K562 (cell line): ENCODE measurements around the gene COL7A1. TPM values are rescaled to one million over a fixed set of nuclear protein-coding genes. Genes with fewer than 3 reads are reported as not detected.

Experiments used
- ATAC-seq: fragments of 200-7000 bp; cut with Tn5 transposase; 3 replicates; pipeline ENCODE4 v1.9.1; 2020; ENCODE audit warnings: moderate library complexity
- BruUV-seq: library from RNA; stranded (reverse); fragments of 400-500 nt; replicated peaks from 2 replicates; lab custom pipeline; 2021; lab: Mats Ljungman, UMichigan
- CTCF ChIA-PET: fragments of 300-600 bp; formaldehyde crosslinking; extraction: SDS; loops from one replicate; lab custom pipeline; 2021; ENCODE audit warnings: low intra/inter-chr PET ratio; lab: Yijun Ruan, JAX
- POLR2A ChIA-PET: fragments of 300-600, 350-650 bp; sonication (Branson Sonifier 250); formaldehyde crosslinking; extraction: SDS; loops from one replicate; lab custom pipeline; 2021; ENCODE audit warnings: antibody characterized with exemption, inconsistent platforms; lab: Yijun Ruan, JAX
- DNase-seq, 4 experiments: peaks; one replicate each; pipeline versions ENCODE4 v3.0.0 to v3.0.0-alpha.2; 2011 to 2018; ENCODE audit warnings: low spot score in 3 of 4, mixed read lengths in 3 of 4; ENCODE audit errors: extremely low read depth in 1 of 4
- FAIRE-seq: peaks from 2 replicates; lab custom pipeline; 2011; peaks lifted over from hg19 to GRCh38; lab: Jason Lieb, UNC
- H2AFZ ChIP-seq: 2 replicates; pipeline ENCODE4 v1.6.0; 2011; ENCODE audit warnings: low read depth, low read length, control low read depth, inconsistent platforms
- H3K27ac ChIP-seq: fragments of 200-600 bp; 3 replicates; pipeline ENCODE4 v1.8.0; 2011; ENCODE audit warnings: low read depth, mild to moderate bottlenecking, control low read depth, inconsistent platforms, low read length, moderate library complexity, mixed read lengths; ENCODE audit errors: extremely low read depth
- H3K27me3 ChIP-seq, 2 experiments: fragments of 300-600 bp in 1 of 2; 2 replicates in 1 of 2; 3 replicates in 1 of 2; pipeline versions ENCODE4 v1.6.0 to v1.8.0; 2011; ENCODE audit warnings: inconsistent platforms in 2 of 2, low read length in 2 of 2, mild to moderate bottlenecking in 1 of 2, mixed read lengths in 1 of 2, moderate library complexity in 1 of 2; ENCODE audit not compliant: control insufficient read depth in 2 of 2, insufficient read depth in 2 of 2
- H3K36me3 ChIP-seq: fragments of 300-600 bp; 3 replicates; pipeline ENCODE4 v1.8.0; 2011; ENCODE audit warnings: mild to moderate bottlenecking, low read length, inconsistent platforms; ENCODE audit not compliant: control insufficient read depth, insufficient read depth
- H3K4me1 ChIP-seq, 2 experiments: fragments of 200-600 bp in 1 of 2; replicated peaks in 1 of 2; 2 replicates in 1 of 2; 3 replicates in 1 of 2; pipeline versions ENCODE4 v1.5.1 to v1.8.0; 2011; ENCODE audit warnings: inconsistent platforms in 2 of 2, low read length in 2 of 2, mild to moderate bottlenecking in 1 of 2, mixed read lengths in 1 of 2, moderate library complexity in 1 of 2; ENCODE audit not compliant: control insufficient read depth in 2 of 2, insufficient read depth in 2 of 2
- H3K4me2 ChIP-seq: 2 replicates; pipeline ENCODE4 v1.6.1; 2011; ENCODE audit warnings: low read length, control low read depth, inconsistent platforms, mixed read lengths; ENCODE audit not compliant: insufficient read depth
- H3K4me3 ChIP-seq: fragments of 200-600 bp; sonication (generic), shearing (Covaris generic); 2 replicates; pipeline ENCODE4 v1.5.1; 2016; ENCODE audit warnings: control low read depth, inconsistent platforms
- H3K79me2 ChIP-seq: fragments of 200-600 bp; 3 replicates; pipeline ENCODE4 v1.8.0; 2011; ENCODE audit warnings: low read length, inconsistent platforms; ENCODE audit not compliant: control insufficient read depth, insufficient read depth
- H3K9ac ChIP-seq, 2 experiments: 2 replicates each; pipeline versions ENCODE4 v1.6.0 to v1.6.1; 2011; ENCODE audit warnings: low read depth in 2 of 2, low read length in 2 of 2, control low read depth in 1 of 2, inconsistent platforms in 1 of 2, mild to moderate bottlenecking in 1 of 2, mixed read lengths in 1 of 2; ENCODE audit not compliant: insufficient read depth in 1 of 2
- H3K9me1 ChIP-seq: one replicate; pipeline ENCODE4 v1.6.0; 2011; ENCODE audit warnings: inconsistent platforms, mild to moderate bottlenecking, low read length, moderate library complexity; ENCODE audit not compliant: control insufficient read depth, insufficient read depth
- H3K9me3 ChIP-seq: replicated peaks from 2 replicates; pipeline ENCODE4 v1.5.1; 2011; ENCODE audit warnings: low read depth, low read length, inconsistent platforms; ENCODE audit not compliant: control insufficient read depth, insufficient read depth
- H4K20me1 ChIP-seq: replicated peaks from 2 replicates; pipeline ENCODE4 v1.6.1; 2011; ENCODE audit warnings: low read length, inconsistent platforms, mixed read lengths; ENCODE audit not compliant: control insufficient read depth, insufficient read depth
- BRF1 ChIP-seq: IDR thresholded peaks from 3 replicates; pipeline ENCODE4 v1.6.1; 2011; ENCODE audit warnings: borderline replicate concordance, mild to moderate bottlenecking; ENCODE audit not compliant: insufficient read length; ENCODE audit errors: extremely low read depth
- FOXA1 ChIP-seq: fragments of 450-650 bp; IDR thresholded peaks from 2 replicates; pipeline ENCODE4 v1.6.1; 2016; ENCODE audit warnings: mild to moderate bottlenecking, borderline replicate concordance
- HMG20A ChIP-seq: fragments of 450-650 bp; formaldehyde crosslinking; conservative IDR thresholded peaks from 2 replicates; pipeline ENCODE4 v1.4.0; 2020; ENCODE audit warnings: mild to moderate bottlenecking, mixed read lengths
- MYBL2 ChIP-seq, 2 experiments: fragments of 450-650 bp in 1 of 2; sonication (generic) in 1 of 2; formaldehyde crosslinking in 1 of 2; IDR thresholded peaks; 2 replicates each; pipeline versions ENCODE4 v1.6.1 to v1.8.1; 2017 to 2022; ENCODE audit warnings: borderline replicate concordance in 1 of 2, inconsistent platforms in 1 of 2, low read depth in 1 of 2, mild to moderate bottlenecking in 1 of 2, missing genetic modification reagents in 1 of 2, moderate library complexity in 1 of 2
- NCOA2 ChIP-seq, 2 experiments: fragments of 450-650 bp; IDR thresholded peaks; 2 replicates each; pipeline ENCODE4 v1.6.1; 2018; ENCODE audit warnings: mild to moderate bottlenecking in 2 of 2, moderate library complexity in 1 of 2; ENCODE audit not compliant: partially characterized antibody in 2 of 2
- SIRT6 ChIP-seq: IDR thresholded peaks from one replicate; pipeline ENCODE4 v1.6.1; 2012; ENCODE audit warnings: low read depth, mild to moderate bottlenecking, control low read depth, inconsistent platforms, low read length, moderate library complexity
- ZNF253 ChIP-seq: fragments of 250-450 bp; sonication (Bioruptor Pico); conservative IDR thresholded peaks from 2 replicates; pipeline ENCODE4 v1.6.1; 2021; ENCODE audit warnings: mild to moderate bottlenecking
- WGBS: fragments of 100-300 bp; shearing (Covaris generic); methylation state at CpG from one replicate; pipeline ENCODE4 v1.1.6; 2016; ENCODE audit warnings: low coverage, mixed read lengths; ENCODE audit not compliant: insufficient coverage; ENCODE audit errors: missing lambda C conversion rate; 5-methylcytosine and 5-hydroxymethylcytosine counted together
- in situ Hi-C: fragments of 300-500 bp; cut with MboI; formaldehyde crosslinking; loops from 4 replicates; pipeline ENCODE4 v1.15.0; 2018; ENCODE audit warnings: inconsistent platforms, mixed read lengths
- intact Hi-C: fragments of 100-400 bp; cut with micrococcal nuclease; formaldehyde crosslinking; loops from 2 replicates; pipeline ENCODE4 v1.14.2; 2022
- polyA plus RNA-seq, 8 experiments: library from polyadenylated mRNA; depleted of rRNA in 4 of 8; stranded (reverse) in 5 of 8; unstranded in 3 of 8; fragments of >200 nt; fragmentation: Nextera tagmentation in 2 of 8; fragmentation: Illumina TruSeq in 1 of 8; extraction: Ambion mirVana in 2 of 8; extraction: Trizol in 1 of 8; gene quantifications; 2 replicates each; pipeline versions ENCODE4 v1.2.1 to v1.2.3, GENCODE V29; 2011 to 2014; ENCODE audit warnings: inconsistent platforms in 1 of 8, missing spikeins in 1 of 8
- total RNA-seq, 7 experiments: library from RNA; depleted of rRNA in 6 of 7; stranded (reverse); fragments of >200 nt in 6 of 7; fragmentation: Illumina TruSeq in 2 of 7; extraction: Trizol in 2 of 7; gene quantifications; 2 replicates each; pipeline versions ENCODE4 v1.2.1 to v1.2.3, GENCODE V29; 2011 to 2021; ENCODE audit warnings: low replicate concordance in 1 of 7
- TF ChIP-seq, protein P1 (sequence below): sonication (generic); formaldehyde crosslinking; IDR thresholded peaks from 2 replicates; pipeline ENCODE4 v1.8.1; 2023; ENCODE audit warnings: mild to moderate bottlenecking, missing genetic modification reagents

The COL7A1 gene
- total and polyA plus RNA-seq, 9 of the 15 experiments (the other 6 are each of a cell fraction or from before 2014, with no cell fraction given): 0.09 to 0.66 (median 0.35) TPM; not detected in 3

DNA sequence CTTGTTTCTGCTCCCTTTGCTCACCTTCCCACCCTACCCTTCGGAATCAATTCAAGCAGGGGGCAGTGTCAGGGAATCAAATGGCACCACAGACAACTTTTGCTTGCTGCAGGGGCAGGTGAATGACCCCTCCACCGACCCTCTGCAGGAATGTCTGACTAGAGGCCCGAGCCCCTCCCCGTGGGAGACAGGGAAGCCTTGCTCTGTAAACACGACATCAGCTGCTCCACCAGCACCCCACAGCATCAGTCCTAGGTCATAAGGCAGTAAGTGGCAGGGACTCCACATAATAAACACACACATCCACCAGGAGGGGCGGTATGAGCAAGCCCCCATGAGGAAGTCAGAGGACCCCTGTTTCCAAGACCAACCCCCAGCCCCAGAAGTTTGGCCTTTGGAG lies 42.2 kb upstream of the COL7A1 start:
- POLR2A ChIA-PET: interaction anchor here (0.6 kb wide), 1 partner anchor 407 kb away, joined by 4 read pairs; no protein-coding TSS in a partner anchor
- intact Hi-C loops: loop anchor here (5.0 kb wide), 1 partner anchor 80 kb away; the partner anchor contains the start of gene PFKFB4
- peak overlapping the region in 1 of 2 experiments; percentile 4; a peak in 1 of 4 replicates for H3K9ac ChIP-seq

DNA sequence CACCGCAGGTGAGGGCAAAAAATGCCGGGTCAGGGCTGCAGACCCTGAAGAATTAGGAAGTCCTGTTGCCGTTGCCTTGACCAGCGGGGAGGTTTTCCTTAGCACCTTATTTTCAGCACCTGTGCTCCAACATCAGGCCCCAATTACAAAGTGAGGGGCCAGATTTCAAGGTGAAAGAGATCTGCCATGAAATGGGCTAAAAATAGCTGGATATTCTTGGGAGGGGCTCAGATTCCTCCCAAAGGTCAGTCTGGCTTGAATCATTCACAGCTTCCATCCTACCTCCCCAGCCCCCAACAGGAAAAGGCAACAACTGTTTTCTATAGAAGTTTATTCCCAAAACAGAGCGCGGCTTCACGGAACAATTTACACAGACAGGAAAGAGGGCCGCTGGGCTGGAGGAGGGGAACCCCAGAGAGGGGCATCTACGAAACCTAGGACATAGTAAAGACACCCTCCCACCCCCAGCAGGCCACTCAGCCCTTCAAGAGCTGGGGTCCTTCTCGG lies 41.1 kb upstream of the COL7A1 start:
- Histone ChIP-seq H3K79me2 (peaks cover 11% of the 10 kb centered on the region), H2AFZ (peak overlapping the region; percentile 88), H3K4me3 (peak overlapping the region; percentile 91), H3K27me3 (no peaks in the 10 kb centered on the region), H3K9ac (peak overlapping the region; percentile 80 to 92), H4K20me1 (no peaks in the 10 kb centered on the region), H3K9me3 (no peaks in the 10 kb centered on the region), H3K27ac (peak overlapping the region; percentile 65), H3K4me1 (peaks cover 6 to 46% of the 10 kb centered on the region in 2 experiments; a peak in 4 of 5 replicates), H3K9me1 (peaks cover 4% of the 10 kb centered on the region)
- 35% methylated on average over 8 of the region's 10 CpGs for WGBS
- BruUV-seq: no TSS peak
- intact Hi-C loops: loop anchor here (5.0 kb wide), 1 partner anchor 79 kb away; the partner anchor contains the start of gene PFKFB4
- CTCF ChIA-PET: no interaction called here
- ATAC-seq (no peak), FAIRE-seq (no peak)
- in situ Hi-C loops: no loop called here
- TF ChIP-seq NCOA2 (IDR thresholded peaks at IDR 0.05; ENCODE audit: partially characterized antibody in 2 of 2) (no peak), ZNF253 (no peak), SIRT6 (no peak), FOXA1 (no peak), HMG20A (CRISPR knock-in tag) (no peak), BRF1 (no peak)
- TF ChIP-seq, protein P1, sequence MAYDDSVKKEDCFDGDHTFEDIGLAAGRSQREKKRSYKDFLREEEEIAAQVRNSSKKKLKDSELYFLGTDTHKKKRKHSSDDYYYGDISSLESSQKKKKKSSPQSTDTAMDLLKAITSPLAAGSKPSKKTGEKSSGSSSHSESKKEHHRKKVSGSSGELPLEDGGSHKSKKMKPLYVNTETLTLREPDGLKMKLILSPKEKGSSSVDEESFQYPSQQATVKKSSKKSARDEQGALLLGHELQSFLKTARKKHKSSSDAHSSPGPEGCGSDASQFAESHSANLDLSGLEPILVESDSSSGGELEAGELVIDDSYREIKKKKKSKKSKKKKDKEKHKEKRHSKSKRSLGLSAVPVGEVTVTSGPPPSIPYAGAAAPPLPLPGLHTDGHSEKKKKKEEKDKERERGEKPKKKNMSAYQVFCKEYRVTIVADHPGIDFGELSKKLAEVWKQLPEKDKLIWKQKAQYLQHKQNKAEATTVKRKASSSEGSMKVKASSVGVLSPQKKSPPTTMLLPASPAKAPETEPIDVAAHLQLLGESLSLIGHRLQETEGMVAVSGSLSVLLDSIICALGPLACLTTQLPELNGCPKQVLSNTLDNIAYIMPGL (CRISPR knock-in tag): no peak
- TF ChIP-seq, all 486 proteins: peak for 0
- DNase-seq: no peak
- Histone ChIP-seq H3K36me3 (peaks cover 23% of the 10 kb centered on the region; the same call in 1 of the 3 replicates), H3K4me2 (peak overlapping the region; percentile 81)
- POLR2A ChIA-PET: interaction anchor here (0.7 to 3.0 kb wide), 6 partner anchors 12 to 195 kb away, joined by 3 to 23 read pairs (median 5); partner anchors contain the start of gene ATRIP

More for the DNA sequence above, 42.2 kb upstream of the COL7A1 start:
- WGBS: 55% methylated on average over 3 of the region's 6 CpGs
- H3K36me3 ChIP-seq: peaks cover 14% of the 10 kb centered on the region; the same call in 1 of the 3 replicates
- peaks cover 11% of the 10 kb centered on the region for H3K79me2 ChIP-seq
- CTCF ChIA-PET: no interaction called here
- in situ Hi-C loops: no loop called here
- no peak for FAIRE-seq
- no peak overlapping the region for H2AFZ ChIP-seq
- H3K27me3 ChIP-seq: no peaks in the 10 kb centered on the region
- DNase-seq: no peak
- no TSS peak for BruUV-seq
- H3K9me1 ChIP-seq: peaks cover 4% of the 10 kb centered on the region
- H3K4me3 ChIP-seq: no peak overlapping the region
- peaks cover 6 to 48% of the 10 kb centered on the region in 2 experiments; a peak in 4 of 5 replicates for H3K4me1 ChIP-seq
- H3K9me3 ChIP-seq: no peaks in the 10 kb centered on the region
- TF ChIP-seq MYBL2 (IDR thresholded peaks at IDR 0.05; ENCODE audit: low read depth) (no peak), MYBL2 (CRISPR knock-in tag; IDR thresholded peaks at IDR 0.05; ENCODE audit: borderline replicate concordance) (no peak)
- no peaks in the 10 kb centered on the region for H4K20me1 ChIP-seq
- no peak overlapping the region for H3K27ac ChIP-seq
- H3K4me2 ChIP-seq: no peak overlapping the region
- no peak for ATAC-seq
